Measurements from ENCODE around the gene KLF12.

Gene KLF12

GRCh38 chr13:74134777-74135325 is 647 bp upstream of the KLF12 start:
- ATAC-seq = peak; percentile 9 to 16

DNA sequence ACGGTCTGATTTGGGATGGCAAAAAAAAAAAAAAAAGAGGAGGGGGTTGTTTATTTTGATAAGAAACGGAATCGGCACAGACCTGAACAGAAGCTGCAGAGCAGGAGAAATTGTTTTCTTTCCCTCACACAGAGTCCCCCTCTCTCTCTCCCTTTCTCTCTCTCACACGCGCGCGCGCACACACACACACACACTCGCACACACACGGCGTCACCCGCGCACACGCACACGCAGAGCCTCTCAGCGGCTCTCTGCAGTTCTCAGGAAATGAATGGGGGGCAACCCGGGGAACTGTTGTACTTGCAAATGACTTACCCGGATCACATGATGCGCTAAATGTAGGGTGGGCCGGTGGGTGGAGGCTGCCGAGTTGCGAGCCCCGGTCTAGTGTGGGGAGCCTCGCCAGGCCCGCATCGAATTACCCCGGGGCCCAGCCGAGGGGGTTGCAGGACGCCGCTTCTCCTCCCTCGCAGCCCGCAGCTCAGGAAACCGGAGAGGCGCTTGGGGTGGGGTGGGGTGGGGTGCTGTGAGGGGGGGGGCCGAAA is 475 bp downstream of the KLF12 start:
- ATAC-seq = peak; percentile 54

GRCh38 chr13:74132776-74133656 is 1.2 kb downstream of the KLF12 start:
- ATAC-seq = peak; percentile 24 to 26

DNA sequence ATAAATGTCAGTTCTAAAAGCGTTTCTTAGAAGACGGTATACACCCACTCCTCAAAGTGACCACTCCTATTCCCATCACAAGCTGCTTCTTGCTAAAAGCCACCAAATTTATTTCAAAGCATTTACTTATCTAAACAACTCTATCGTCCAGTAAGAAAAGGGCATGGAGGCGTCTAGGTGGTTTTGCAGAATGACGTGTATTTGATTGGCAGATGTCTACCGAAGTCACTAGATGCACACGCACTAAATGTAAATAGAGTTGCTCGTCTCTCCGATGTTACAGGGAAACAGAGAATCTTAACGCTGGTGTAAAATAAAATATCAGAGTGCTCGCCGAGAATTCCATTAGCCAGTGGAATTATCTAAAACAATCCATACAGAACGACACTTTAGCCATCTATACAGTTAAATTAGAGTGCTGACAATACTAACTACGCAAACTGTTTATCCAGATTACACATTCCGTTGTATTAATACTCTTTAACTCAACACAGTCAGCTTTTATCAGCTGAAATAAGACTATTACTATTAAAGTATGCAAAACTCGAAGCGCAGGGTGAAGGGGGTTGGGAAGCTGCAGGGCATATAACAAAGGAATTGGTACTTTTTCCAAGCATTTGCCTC is 1.9 kb downstream of the KLF12 start:
- ATAC-seq = no peak

- ATAC-seq = no peak
Observed at GRCh38 chr13:74131227-74131626, 3.0 kb downstream of the KLF12 start.

DNA sequence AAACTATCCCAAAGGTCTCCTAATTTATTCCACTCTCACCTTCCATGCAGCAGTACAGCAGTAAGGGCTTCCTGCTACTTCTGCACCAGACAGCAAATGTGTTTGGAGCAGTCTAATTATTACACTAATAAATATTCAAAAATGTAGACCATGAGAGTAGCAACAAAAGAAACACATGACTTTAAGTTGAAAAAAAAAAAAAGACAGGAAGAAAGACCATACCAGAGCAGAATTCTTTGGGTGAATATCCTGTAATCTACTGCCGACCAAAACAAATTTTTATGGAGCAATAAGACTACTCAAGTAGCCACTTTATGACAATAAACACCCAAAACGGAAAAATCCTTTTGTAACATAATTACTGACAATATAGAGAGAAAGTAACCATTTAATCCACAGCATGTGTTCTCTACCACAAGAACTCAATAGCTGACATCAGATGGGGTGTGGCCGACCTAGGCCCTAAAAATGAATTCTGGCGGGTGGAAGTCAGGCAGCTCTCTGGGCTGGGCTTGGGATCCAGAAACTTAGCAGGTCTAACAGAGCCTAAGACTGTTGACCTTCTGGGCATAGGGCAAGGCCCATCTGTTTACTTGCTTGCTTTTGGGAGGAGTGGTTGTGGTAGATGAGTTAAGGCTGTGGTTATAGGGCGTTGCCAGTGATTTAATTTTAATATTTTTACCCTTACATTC is 4.6 kb downstream of the KLF12 start:
- no peak for ATAC-seq

GRCh38 chr13:74128156-74128767 is 5.9 kb downstream of the KLF12 start:
- peak; percentile 50 to 61 for ATAC-seq

DNA sequence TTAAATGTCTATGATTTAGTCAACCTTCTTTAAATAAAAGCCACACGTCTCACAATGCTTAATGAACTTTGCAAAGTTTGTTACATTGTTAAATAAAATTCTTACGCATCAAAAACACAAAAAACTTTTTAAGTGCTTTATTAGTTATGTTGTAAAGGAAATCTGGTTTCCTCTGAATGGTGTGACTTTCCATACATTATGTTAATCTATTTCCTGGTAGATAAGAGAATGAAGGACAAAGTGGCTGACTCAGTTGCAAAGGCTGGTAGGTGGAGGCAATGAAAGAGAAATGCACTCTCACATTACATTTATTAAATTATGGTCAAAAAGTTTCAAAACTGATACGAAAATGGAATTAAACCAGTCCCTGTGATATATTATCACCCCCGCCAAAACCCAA is 15.9 kb downstream of the KLF12 start:
- ATAC-seq = no peak

DNA sequence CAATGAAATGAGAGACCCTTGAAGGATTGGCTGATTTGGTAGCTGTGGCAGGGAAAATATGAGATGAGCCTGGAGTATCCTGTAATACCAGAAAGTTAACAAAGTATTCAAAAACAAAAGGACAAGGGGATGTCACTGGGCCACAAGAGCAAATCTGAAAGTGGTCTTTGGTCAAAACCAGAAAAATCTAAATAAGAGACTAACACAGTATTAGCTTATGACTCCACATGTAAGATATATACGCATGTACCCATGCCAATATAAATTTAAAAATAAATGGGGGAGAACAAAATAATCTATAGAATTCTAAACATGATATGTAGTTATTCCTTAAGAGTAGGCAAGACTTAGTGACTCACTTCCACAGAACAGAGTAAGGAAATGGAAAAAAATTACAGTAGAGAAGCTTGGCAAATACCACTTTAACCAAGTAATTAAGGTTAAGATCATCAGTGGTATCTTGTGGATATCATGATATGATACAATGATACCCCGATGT is 16.9 kb downstream of the KLF12 start:
- ATAC-seq = no peak

GRCh38 chr13:74115133-74115532 is 19.1 kb downstream of the KLF12 start:
- peak; percentile 60 for ATAC-seq

DNA sequence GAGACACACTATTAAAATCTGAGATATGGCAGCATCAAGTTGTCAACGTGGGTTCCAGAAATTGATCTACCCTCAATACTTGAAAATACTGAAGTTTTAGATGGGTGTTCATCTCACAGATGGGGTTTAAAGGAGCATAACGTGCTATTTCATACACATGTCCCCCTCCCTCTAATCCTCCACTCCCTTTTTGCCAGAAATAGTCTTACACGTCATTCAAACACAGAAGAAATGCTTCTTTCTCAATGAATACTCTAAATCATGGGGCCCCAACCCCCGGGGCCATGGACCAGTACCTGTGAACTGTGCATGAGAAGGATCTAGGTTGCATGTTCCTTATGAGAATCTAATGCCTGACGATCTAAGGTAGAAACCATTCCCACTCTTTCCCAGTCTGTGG is 19.6 kb downstream of the KLF12 start:
- ATAC-seq = no peak

- no peak for ATAC-seq
Observed at GRCh38 chr13:74114202-74114601, 20.0 kb downstream of the KLF12 start.

DNA sequence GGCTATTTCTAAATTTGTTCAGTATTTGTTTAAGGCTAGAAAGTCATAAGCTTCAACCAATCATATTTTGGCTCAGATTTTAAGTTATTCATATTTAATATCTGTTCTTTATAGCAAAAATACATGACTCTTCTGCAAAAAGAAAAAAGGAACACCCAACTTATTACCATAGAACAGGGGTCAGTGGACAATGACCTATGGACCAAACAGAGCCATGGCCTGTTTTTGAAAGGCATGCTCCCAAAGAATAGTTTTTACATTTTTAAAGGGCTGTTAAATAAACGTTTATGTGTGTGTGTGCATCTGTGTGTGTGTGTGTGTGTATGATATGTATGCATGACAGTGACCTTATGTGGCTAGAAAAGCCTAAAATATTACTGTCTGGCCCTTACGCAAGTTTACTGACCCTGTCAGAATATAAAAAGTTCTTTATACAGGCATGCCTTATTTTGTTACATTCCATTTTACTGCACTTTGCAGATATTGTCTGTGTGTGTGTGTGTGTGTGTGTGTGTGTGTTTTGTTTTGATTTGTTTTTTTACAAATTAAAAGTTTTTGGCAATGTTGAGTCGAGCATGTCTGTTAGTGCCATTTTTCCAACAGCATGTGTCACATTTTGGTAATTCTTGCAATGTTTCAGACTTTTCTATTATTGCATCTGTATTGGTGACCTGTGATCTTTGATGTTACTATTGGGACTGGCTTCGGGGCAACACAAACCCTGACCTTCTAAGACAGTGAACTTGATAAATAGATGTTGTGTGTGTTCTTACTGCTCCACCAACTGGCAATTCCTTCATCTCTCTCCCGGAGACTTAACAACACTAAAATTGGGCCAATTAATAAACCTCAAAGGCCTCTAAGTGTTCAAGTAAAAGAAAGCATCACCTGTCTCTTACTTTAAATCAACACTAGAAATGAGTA is 22.0 kb downstream of the KLF12 start:
- ATAC-seq = no peak

DNA sequence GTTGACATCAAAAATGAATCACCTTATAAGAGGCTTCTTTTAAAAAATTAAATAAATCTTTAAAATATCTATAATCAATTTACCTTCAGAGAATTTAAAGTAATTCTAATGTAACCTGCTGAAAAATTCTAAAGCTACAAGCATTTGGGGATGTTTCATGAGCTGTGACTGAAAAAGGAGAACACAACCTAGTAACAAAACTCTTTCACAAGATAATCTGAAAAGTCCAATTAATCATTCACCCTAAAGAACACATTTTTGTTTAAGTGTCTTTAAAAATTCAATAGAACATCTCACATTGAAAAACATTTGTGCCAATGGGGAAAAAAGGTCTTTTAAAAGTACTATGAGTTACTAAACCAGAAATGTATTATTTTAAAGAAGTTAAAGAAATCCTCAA is 22.8 kb downstream of the KLF12 start:
- no peak for ATAC-seq

DNA sequence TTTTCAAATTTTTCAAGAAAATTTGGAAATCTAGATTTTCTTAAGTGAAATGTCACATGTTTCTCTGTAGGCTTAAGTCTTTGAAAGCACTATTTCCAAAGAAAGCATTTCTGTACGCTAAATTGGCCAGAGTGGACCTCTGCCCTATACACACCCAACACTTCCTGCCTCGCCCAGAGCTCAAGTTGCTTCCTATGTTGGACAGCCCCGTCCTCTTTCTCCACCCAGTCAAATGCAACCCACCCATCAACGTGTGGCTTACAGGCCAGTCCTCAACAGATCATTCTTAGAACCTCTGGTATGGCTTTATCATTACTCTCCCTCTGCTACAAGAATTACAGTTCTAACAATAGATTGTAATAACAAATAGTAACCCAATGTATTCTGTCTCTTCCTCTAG is 24.2 kb downstream of the KLF12 start:
- ATAC-seq = no peak

DNA sequence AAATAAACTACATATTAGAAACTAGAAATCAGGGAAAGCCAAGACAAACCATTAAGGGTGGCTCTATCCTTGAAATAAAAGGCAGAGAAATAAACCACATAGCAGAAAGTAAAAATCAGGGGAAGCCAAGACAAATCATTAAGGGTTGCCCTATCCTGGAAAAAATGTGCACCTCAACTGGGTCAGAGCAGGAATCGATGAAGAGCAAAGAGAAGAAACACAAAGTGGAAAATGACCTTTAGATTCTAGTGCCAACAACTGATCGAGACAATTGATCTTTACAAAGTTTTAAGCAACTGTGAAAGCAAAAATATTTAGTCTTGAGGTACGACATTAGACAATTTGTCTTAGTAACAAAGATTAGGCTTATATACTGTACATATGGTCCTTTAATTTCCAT is 26.6 kb downstream of the KLF12 start:
- ATAC-seq = no peak

DNA sequence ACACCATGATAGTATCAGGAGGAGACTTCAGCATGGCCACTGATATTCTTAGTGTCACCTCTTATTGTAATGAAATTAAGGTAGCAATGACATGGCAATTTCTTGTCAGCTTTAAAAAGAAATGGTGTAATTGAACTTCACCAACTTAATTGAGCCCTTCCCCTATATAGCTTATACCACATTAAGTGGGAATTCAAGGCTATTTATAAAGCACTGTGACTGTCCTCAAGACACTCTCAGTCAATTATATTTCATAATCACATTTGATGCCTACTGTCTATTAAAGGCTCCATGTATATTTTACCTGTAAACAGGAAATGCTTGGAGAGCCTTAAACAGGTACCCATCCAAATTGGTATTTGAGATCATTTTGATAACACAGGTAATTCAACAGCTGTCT is 28.3 kb downstream of the KLF12 start:
- no peak for ATAC-seq

- peak; percentile 51 to 66 for ATAC-seq
Observed at GRCh38 chr13:74104661-74105275, 29.4 kb downstream of the KLF12 start.

GRCh38 chr13:74103970-74104555 is 30.1 kb downstream of the KLF12 start:
- no peak for ATAC-seq

- ATAC-seq = no peak
Observed at GRCh38 chr13:74103196-74103595, 31.0 kb downstream of the KLF12 start.

All from activated CD4-positive, CD25-positive, alpha-beta regulatory T cell treated with anti-CD3 and anti-CD28 coated beads, Interleukin-2, amount 50 U/mL, for 24 hours (primary cell).